ENCODE results near the gene WDR70. TPM values are rescaled to one million over a fixed set of nuclear protein-coding genes. Genes with fewer than 3 reads are reported as not detected.
"Not testable (repeated sequence)": the region's sequence is repeated elsewhere in the genome, so short reads cannot be mapped to it uniquely, and the experiment has no call there.

The WDR70 gene
- total RNA-seq, 1 experiment from 2014 or later, result 31.3 TPM

GRCh38 chr5:37464581-37464980, 85.5 kb downstream of the WDR70 start:
- DNase-seq (ENCODE audit: unreplicated experiment); CTCF ChIA-PET; H3K36me3 Mint-ChIP-seq (ENCODE audit: insufficient read depth, unreplicated experiment); H3K27ac Mint-ChIP-seq (ENCODE audit: low read depth, unreplicated experiment); H3K4me3 Mint-ChIP-seq (ENCODE audit: unreplicated experiment); BruUV-seq (replicated peaks); H3K9me3 Mint-ChIP-seq (ENCODE audit: unreplicated experiment); H3K4me1 Mint-ChIP-seq (ENCODE audit: insufficient read depth, unreplicated experiment); intact Hi-C loops (cut with micrococcal nuclease); H3K27me3 Mint-ChIP-seq (ENCODE audit: insufficient read depth, unreplicated experiment): not testable (repeated sequence)
- POLR2A ChIA-PET, result interaction anchor here (0.9 kb wide), 1 partner anchor 10 kb away, joined by 3 read pairs; no protein-coding TSS in a partner anchor

GRCh38 chr5:37469383-37469782, 90.3 kb downstream of the WDR70 start:
- intact Hi-C loops (cut with micrococcal nuclease); BruUV-seq (replicated peaks); H3K36me3 Mint-ChIP-seq (ENCODE audit: insufficient read depth, unreplicated experiment); H3K4me3 Mint-ChIP-seq (ENCODE audit: unreplicated experiment); DNase-seq (ENCODE audit: unreplicated experiment); CTCF ChIA-PET; POLR2A ChIA-PET; H3K9me3 Mint-ChIP-seq (ENCODE audit: unreplicated experiment); H3K27ac Mint-ChIP-seq (ENCODE audit: low read depth, unreplicated experiment); H3K27me3 Mint-ChIP-seq (ENCODE audit: insufficient read depth, unreplicated experiment); H3K4me1 Mint-ChIP-seq (ENCODE audit: insufficient read depth, unreplicated experiment): not testable (repeated sequence)

- no peak overlapping the region for H3K27ac Mint-ChIP-seq (ENCODE audit: low read depth, unreplicated experiment)
- CTCF ChIA-PET, result no interaction called here
- peaks cover 5% of the 10 kb centered on the region for H3K36me3 Mint-ChIP-seq (ENCODE audit: insufficient read depth, unreplicated experiment)
Measured at GRCh38 chr5:37471666-37472197, 92.6 kb downstream of the WDR70 start.

DNA sequence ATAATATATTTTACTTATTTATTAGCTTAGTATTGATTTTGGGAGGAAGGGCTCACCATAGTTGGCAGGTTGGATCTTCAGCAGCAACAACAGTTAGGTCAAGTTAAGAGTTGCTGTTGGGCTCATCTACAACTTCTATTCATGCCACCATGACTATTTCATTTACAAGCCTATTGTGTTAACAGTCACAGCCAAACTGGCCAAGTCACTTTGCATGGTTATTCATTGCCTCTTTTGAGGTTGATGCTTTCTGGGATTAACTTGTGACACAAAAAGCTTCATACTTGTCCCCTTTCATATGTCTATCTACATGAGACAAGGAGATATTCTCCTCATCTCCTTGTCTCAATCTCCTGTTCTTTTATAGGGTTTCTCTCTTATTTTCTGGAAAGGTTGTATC, 98.3 kb downstream of the WDR70 start:
- Mint-ChIP-seq H3K4me3 (ENCODE audit: unreplicated experiment) (no peak overlapping the region), H3K27ac (ENCODE audit: low read depth, unreplicated experiment) (no peak overlapping the region), H3K36me3 (ENCODE audit: insufficient read depth, unreplicated experiment) (peaks cover 28% of the 10 kb centered on the region), H3K27me3 (ENCODE audit: insufficient read depth, unreplicated experiment) (no peaks in the 10 kb centered on the region), H3K4me1 (ENCODE audit: insufficient read depth, unreplicated experiment) (no peaks in the 10 kb centered on the region), H3K9me3 (ENCODE audit: unreplicated experiment) (peaks cover 17% of the 10 kb centered on the region)
- DNase-seq (ENCODE audit: unreplicated experiment), result no peak
- BruUV-seq (replicated peaks), result no TSS peak
- POLR2A ChIA-PET, result no interaction called here
- TF ChIP-seq, protein P1, sequence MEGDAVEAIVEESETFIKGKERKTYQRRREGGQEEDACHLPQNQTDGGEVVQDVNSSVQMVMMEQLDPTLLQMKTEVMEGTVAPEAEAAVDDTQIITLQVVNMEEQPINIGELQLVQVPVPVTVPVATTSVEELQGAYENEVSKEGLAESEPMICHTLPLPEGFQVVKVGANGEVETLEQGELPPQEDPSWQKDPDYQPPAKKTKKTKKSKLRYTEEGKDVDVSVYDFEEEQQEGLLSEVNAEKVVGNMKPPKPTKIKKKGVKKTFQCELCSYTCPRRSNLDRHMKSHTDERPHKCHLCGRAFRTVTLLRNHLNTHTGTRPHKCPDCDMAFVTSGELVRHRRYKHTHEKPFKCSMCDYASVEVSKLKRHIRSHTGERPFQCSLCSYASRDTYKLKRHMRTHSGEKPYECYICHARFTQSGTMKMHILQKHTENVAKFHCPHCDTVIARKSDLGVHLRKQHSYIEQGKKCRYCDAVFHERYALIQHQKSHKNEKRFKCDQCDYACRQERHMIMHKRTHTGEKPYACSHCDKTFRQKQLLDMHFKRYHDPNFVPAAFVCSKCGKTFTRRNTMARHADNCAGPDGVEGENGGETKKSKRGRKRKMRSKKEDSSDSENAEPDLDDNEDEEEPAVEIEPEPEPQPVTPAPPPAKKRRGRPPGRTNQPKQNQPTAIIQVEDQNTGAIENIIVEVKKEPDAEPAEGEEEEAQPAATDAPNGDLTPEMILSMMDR (IDR thresholded peaks at IDR 0.05; ENCODE audit: unreplicated experiment), result no peak
- intact Hi-C loops (cut with micrococcal nuclease), result no loop called here
- CTCF ChIA-PET, result interaction anchor here (0.9 kb wide), 1 partner anchor 43 kb away, joined by 4 read pairs; no protein-coding TSS in a partner anchor

More at GRCh38 chr5:37471666-37472197, 92.6 kb downstream of the WDR70 start:
- no peaks in the 10 kb centered on the region for H3K27me3 Mint-ChIP-seq (ENCODE audit: insufficient read depth, unreplicated experiment)
- TF ChIP-seq, protein P1 (IDR thresholded peaks at IDR 0.05; ENCODE audit: unreplicated experiment), result no peak
- no peaks in the 10 kb centered on the region for H3K4me1 Mint-ChIP-seq (ENCODE audit: insufficient read depth, unreplicated experiment)
- no TSS peak for BruUV-seq (replicated peaks)
- DNase-seq (ENCODE audit: unreplicated experiment), result no peak
- POLR2A ChIA-PET, result no interaction called here
- intact Hi-C loops (cut with micrococcal nuclease), result no loop called here
- no peaks in the 10 kb centered on the region for H3K9me3 Mint-ChIP-seq (ENCODE audit: unreplicated experiment)
- no peak overlapping the region for H3K4me3 Mint-ChIP-seq (ENCODE audit: unreplicated experiment)

- H3K4me3 Mint-ChIP-seq (ENCODE audit: unreplicated experiment), result no peak overlapping the region
- H3K27ac Mint-ChIP-seq (ENCODE audit: low read depth, unreplicated experiment), result no peak overlapping the region
- no peaks in the 10 kb centered on the region for H3K27me3 Mint-ChIP-seq (ENCODE audit: insufficient read depth, unreplicated experiment)
- BruUV-seq (replicated peaks), result no TSS peak
- peaks cover 34% of the 10 kb centered on the region for H3K36me3 Mint-ChIP-seq (ENCODE audit: insufficient read depth, unreplicated experiment)
- no peaks in the 10 kb centered on the region for H3K4me1 Mint-ChIP-seq (ENCODE audit: insufficient read depth, unreplicated experiment)
- TF ChIP-seq, protein P1 (IDR thresholded peaks at IDR 0.05; ENCODE audit: unreplicated experiment), result no peak
- ChIA-PET CTCF (interaction anchor here (0.6 to 0.9 kb wide), 2 partner anchors 20 to 42 kb away, joined by 3 to 4 read pairs; no protein-coding TSS in a partner anchor), POLR2A (no interaction called here)
- H3K9me3 Mint-ChIP-seq (ENCODE audit: unreplicated experiment), result peaks cover 17% of the 10 kb centered on the region
- intact Hi-C loops (cut with micrococcal nuclease), result no loop called here
- no peak for DNase-seq (ENCODE audit: unreplicated experiment)
Measured at GRCh38 chr5:37478121-37478894, 99.2 kb downstream of the WDR70 start.

DNA sequence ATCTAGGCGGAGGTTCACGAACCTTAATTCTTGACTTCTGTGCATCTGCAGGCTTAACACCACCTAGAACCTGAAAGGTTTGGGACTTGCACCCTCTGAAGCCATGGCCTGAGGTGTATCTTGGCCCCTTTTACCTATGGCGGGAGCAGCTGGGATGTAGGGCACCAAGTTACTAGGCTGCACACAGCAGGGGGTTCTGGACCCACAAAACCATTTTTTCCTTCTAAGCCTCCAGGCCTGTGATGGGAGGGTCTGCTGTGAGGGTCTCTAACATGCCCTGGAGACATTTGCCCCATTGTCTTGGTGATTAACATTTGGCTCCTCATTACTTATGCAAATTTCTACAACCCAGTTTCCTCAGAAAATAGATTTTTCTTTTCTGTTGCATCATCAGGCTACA, 102.3 kb downstream of the WDR70 start:
- CTCF ChIA-PET; H3K4me1 Mint-ChIP-seq (ENCODE audit: insufficient read depth, unreplicated experiment); POLR2A ChIA-PET; intact Hi-C loops (cut with micrococcal nuclease); H3K27ac Mint-ChIP-seq (ENCODE audit: low read depth, unreplicated experiment); H3K27me3 Mint-ChIP-seq (ENCODE audit: insufficient read depth, unreplicated experiment); BruUV-seq (replicated peaks); DNase-seq (ENCODE audit: unreplicated experiment); H3K4me3 Mint-ChIP-seq (ENCODE audit: unreplicated experiment): not testable (repeated sequence)
- peaks cover 42% of the 10 kb centered on the region for H3K36me3 Mint-ChIP-seq (ENCODE audit: insufficient read depth, unreplicated experiment)
- H3K9me3 Mint-ChIP-seq (ENCODE audit: unreplicated experiment), result peaks cover 17% of the 10 kb centered on the region
